Calu3 (cell line): Measurements from ENCODE around the gene AGPAT4. TPM values are rescaled to one million over a fixed set of nuclear protein-coding genes. Genes with fewer than 3 reads are reported as not detected.

Experiments
- BruUV-seq: library from RNA; stranded (reverse); fragments of 400-500 nt; replicated peaks from 2 replicates; lab custom pipeline; 2021; lab: Mats Ljungman, UMichigan
- CTCF ChIA-PET: fragments of 300-600 bp; sonication (Branson Sonifier 250); formaldehyde crosslinking; loops from one replicate; lab custom pipeline; 2022; ENCODE audit warnings: antibody characterized with exemption; lab: Charles Lee
- DNase-seq: peaks from one replicate; pipeline ENCODE4 v3.0.0; 2022
- H3K27ac Mint-ChIP-seq: one replicate; pipeline ENCODE4 v1.8.0; 2022; ENCODE audit warnings: mixed read lengths; ENCODE audit not compliant: unreplicated experiment
- H3K27me3 Mint-ChIP-seq: one replicate; pipeline ENCODE4 v1.8.0; 2022; ENCODE audit warnings: mixed read lengths; ENCODE audit not compliant: unreplicated experiment
- H3K36me3 Mint-ChIP-seq: one replicate; pipeline ENCODE4 v1.8.0; 2022; ENCODE audit warnings: mild to moderate bottlenecking, moderate library complexity, mixed read lengths; ENCODE audit not compliant: insufficient read depth, unreplicated experiment
- H3K4me1 Mint-ChIP-seq: one replicate; pipeline ENCODE4 v1.8.0; 2022; ENCODE audit warnings: mild to moderate bottlenecking, low read depth, mixed read lengths; ENCODE audit not compliant: unreplicated experiment
- H3K4me3 Mint-ChIP-seq: one replicate; pipeline ENCODE4 v1.8.0; 2022; ENCODE audit warnings: mild to moderate bottlenecking, low read depth, moderate library complexity, mixed read lengths; ENCODE audit not compliant: unreplicated experiment
- H3K9me3 Mint-ChIP-seq: one replicate; pipeline ENCODE4 v1.8.0; 2022; ENCODE audit warnings: low read depth, mixed read lengths; ENCODE audit not compliant: unreplicated experiment
- CTCF ChIP-seq: fragments of 200-600 bp; IDR thresholded peaks from one replicate; pipeline ENCODE4 v1.8.0; 2022; ENCODE audit warnings: antibody characterized with exemption; ENCODE audit not compliant: unreplicated experiment
- intact Hi-C: fragments of 100-400 bp; cut with micrococcal nuclease; formaldehyde crosslinking; loops from one replicate; pipeline ENCODE4 v1.10.0; 2022; ENCODE audit not compliant: unreplicated experiment
- total RNA-seq: library from RNA; stranded (reverse); gene quantifications from 2 replicates; pipeline ENCODE4 v1.2.3, GENCODE V29; 2022

AGPAT4 gene
- total RNA-seq, 1 experiment from 2014 or later: 11.3 TPM

DNA sequence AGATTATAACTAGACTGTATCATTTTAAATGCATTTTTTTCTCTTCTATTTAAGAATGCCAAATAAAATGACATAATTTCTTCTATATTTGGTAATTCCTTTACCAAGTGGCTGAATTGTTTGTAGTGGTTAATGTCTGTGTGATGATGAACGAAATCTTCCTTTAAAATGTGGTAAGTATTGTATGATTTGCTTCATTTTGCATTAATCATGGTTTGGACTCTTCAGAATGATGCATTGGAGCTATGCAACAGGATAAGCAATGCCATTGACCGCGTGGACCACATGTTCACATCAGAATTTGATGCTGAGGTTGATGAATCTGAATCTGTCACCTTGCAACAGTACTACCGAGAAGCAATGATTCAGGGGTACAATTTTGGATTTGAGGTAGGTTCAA, 182.7 kb downstream of the AGPAT4 start:
- no peak for TF ChIP-seq CTCF
- intact Hi-C loops: loop anchor here (5.0 kb wide), 1 partner anchor 339 kb away; no protein-coding TSS in a partner anchor
- H3K9me3 Mint-ChIP-seq: no peaks in the 10 kb centered on the region
- peaks cover 25% of the 10 kb centered on the region for H3K36me3 Mint-ChIP-seq
- no peaks in the 10 kb centered on the region for H3K27me3 Mint-ChIP-seq
- no peak overlapping the region for H3K27ac Mint-ChIP-seq
- no peaks in the 10 kb centered on the region for H3K4me1 Mint-ChIP-seq
- no peak overlapping the region for H3K4me3 Mint-ChIP-seq
- no peak for DNase-seq
- BruUV-seq: no TSS peak
- CTCF ChIA-PET: no interaction called here

- DNase-seq: no peak
- H3K27ac Mint-ChIP-seq: no peak overlapping the region
- no peaks in the 10 kb centered on the region for H3K27me3 Mint-ChIP-seq
- no peak for TF ChIP-seq CTCF
- no peak overlapping the region for H3K4me3 Mint-ChIP-seq
- H3K9me3 Mint-ChIP-seq: no peaks in the 10 kb centered on the region
- H3K36me3 Mint-ChIP-seq: peaks cover 25% of the 10 kb centered on the region
- no peaks in the 10 kb centered on the region for H3K4me1 Mint-ChIP-seq
- intact Hi-C loops: no loop called here
- CTCF ChIA-PET: no interaction called here
- BruUV-seq: no TSS peak
These were observed 185.1 kb downstream of the AGPAT4 start for GRCh38 chr6:161088676-161089328.

DNA sequence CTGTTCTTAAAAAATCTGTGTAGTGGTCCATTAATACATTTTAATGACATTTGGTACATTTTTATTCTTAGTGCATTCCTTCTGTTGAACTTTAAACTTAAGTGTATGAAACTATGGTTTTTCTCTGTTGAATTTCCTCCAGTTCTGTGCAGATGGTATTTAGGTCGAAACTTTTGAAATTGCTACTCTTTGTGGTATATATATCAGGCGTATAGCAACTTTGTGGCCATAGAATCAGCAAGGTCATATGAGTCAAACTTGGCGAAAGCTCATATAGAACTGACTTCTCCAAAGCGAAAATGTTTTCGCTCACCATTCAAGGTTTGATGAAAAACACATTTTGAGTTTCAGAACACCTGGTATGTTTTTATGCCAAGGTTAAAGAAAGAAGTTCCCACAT, 188.6 kb downstream of the AGPAT4 start:
- DNase-seq: no peak
- intact Hi-C loops: no loop called here
- Mint-ChIP-seq H3K27ac (no peak overlapping the region), H3K4me3 (no peak overlapping the region), H3K4me1 (no peaks in the 10 kb centered on the region), H3K36me3 (peaks cover 19% of the 10 kb centered on the region), H3K9me3 (no peaks in the 10 kb centered on the region), H3K27me3 (no peaks in the 10 kb centered on the region)
- no peak for TF ChIP-seq CTCF
- BruUV-seq: no TSS peak
- CTCF ChIA-PET: interaction anchor here (0.7 kb wide), 1 partner anchor 104 kb away, joined by 3 read pairs; no protein-coding TSS in a partner anchor

- CTCF ChIA-PET: no interaction called here
- no TSS peak for BruUV-seq
These were observed 191.6 kb downstream of the AGPAT4 start for GRCh38 chr6:161082215-161082614.

More at GRCh38 chr6:161082215-161082614, 191.6 kb downstream of the AGPAT4 start:
- DNase-seq: no peak
- intact Hi-C loops: no loop called here
- no peaks in the 10 kb centered on the region for H3K9me3 Mint-ChIP-seq
- no peaks in the 10 kb centered on the region for H3K4me1 Mint-ChIP-seq
- no peak overlapping the region for H3K4me3 Mint-ChIP-seq
- peaks cover 6% of the 10 kb centered on the region for H3K36me3 Mint-ChIP-seq
- no peaks in the 10 kb centered on the region for H3K27me3 Mint-ChIP-seq
- no peak overlapping the region for H3K27ac Mint-ChIP-seq
- TF ChIP-seq CTCF: no peak
